Renal cortical epithelial cell (primary cell): ENCODE measurements around the gene LEMD2. TPM values are rescaled to one million over a fixed set of nuclear protein-coding genes. Genes with fewer than 3 reads are reported as not detected.

Source experiments
- DNase-seq: peaks from one replicate; pipeline ENCODE4 v3.0.0-alpha.2; 2011; ENCODE audit warnings: low read depth
- total RNA-seq: library from RNA; depleted of rRNA; stranded (reverse); fragments of >200 nt; gene quantifications from 2 replicates; pipeline ENCODE4 v1.2.3, GENCODE V29; 2014

Gene LEMD2
- total RNA-seq, 1 donor from 2014 or later, result 50.2 TPM

- no peak for DNase-seq
Measured at GRCh38 chr6:33722103-33722623, 66.8 kb downstream of the LEMD2 start.

- DNase-seq, result no peak
Measured at GRCh38 chr6:33721508-33721907, 67.4 kb downstream of the LEMD2 start.

Other genes with a start within 250 kb of the LEMD2 start
- 33.0 and 59.2 TPM in 2 replicates for gene BAK1, start 208.9 kb downstream of the LEMD2 start, total RNA-seq
- gene ITPR3, start 167.8 kb downstream of the LEMD2 start, total RNA-seq, result 76.9 and 173 TPM in 2 replicates
- gene UQCC2, start 77.4 kb downstream of the LEMD2 start, total RNA-seq, result 10.5 and 40.5 TPM in 2 replicates
- 2.9 and 3.0 TPM in 2 replicates for gene IP6K3, start 42.2 kb downstream of the LEMD2 start, total RNA-seq
- gene MLN, start 14.9 kb upstream of the LEMD2 start, total RNA-seq, result not detected in 2 replicates